WERI-Rb-1 (cell line): Measurements from ENCODE around the gene CUX1.

Experiments used
- DNase-seq: peaks from one replicate; pipeline ENCODE4 v3.0.0-alpha.2; 2020
- H3K27ac ChIP-seq: fragments of 250-450 bp; sonication (Bioruptor Pico); 2 replicates; pipeline ENCODE4 v1.5.1; 2020; ENCODE audit warnings: mild to moderate bottlenecking, moderate library complexity
- H3K27me3 ChIP-seq: fragments of 250-450 bp; sonication (Bioruptor Pico); 2 replicates; pipeline ENCODE4 v1.5.1; 2021; ENCODE audit warnings: mild to moderate bottlenecking, low read depth, moderate library complexity; ENCODE audit not compliant: insufficient read depth, severe bottlenecking
- H3K36me3 ChIP-seq: fragments of 250-450 bp; sonication (Bioruptor Pico); 2 replicates; pipeline ENCODE4 v1.5.1; 2020; ENCODE audit warnings: mild to moderate bottlenecking, moderate library complexity
- H3K4me3 ChIP-seq: 2 replicates; pipeline ENCODE4 v1.5.1; 2011; ENCODE audit warnings: low read depth, mild to moderate bottlenecking, control low read depth, low read length
- H3K9me3 ChIP-seq: fragments of 250-450 bp; sonication (Bioruptor Pico); 2 replicates; pipeline ENCODE4 v1.5.1; 2021; ENCODE audit warnings: mild to moderate bottlenecking, moderate library complexity; ENCODE audit not compliant: severe bottlenecking
- TF ChIP-seq, protein P1 (sequence below): IDR thresholded peaks from 2 replicates; pipeline ENCODE4 v1.5.1; 2011; ENCODE audit warnings: low read depth, mild to moderate bottlenecking, control low read depth, inconsistent platforms, low read length

CUX1 gene

DNA sequence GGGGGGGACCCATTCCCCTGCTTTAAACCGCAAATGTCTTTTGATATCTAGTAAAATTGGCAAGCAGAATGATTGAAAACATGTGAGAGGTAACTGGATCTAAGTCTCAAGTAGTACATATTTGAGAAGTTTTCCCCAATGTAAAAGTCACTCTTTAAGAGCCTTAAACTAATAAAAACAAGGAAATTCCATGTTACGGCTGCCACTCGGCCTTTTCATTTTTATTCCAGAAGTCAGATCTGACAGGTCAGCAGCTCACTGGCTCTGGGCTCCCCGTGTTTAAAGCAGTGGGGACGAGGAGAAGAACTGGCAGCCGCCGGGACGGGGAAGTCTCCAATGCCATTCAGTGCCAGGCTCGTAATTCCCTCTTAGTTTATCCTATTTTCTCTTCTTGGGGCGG, 80.7 kb downstream of the CUX1 start:
- Histone ChIP-seq H3K27ac (no peak overlapping the region), H3K4me3 (no peak overlapping the region), H3K36me3 (no peaks in the 10 kb centered on the region), H3K9me3 (no peaks in the 10 kb centered on the region), H3K27me3 (no peaks in the 10 kb centered on the region)
- DNase-seq = no peak
- TF ChIP-seq, protein P1, sequence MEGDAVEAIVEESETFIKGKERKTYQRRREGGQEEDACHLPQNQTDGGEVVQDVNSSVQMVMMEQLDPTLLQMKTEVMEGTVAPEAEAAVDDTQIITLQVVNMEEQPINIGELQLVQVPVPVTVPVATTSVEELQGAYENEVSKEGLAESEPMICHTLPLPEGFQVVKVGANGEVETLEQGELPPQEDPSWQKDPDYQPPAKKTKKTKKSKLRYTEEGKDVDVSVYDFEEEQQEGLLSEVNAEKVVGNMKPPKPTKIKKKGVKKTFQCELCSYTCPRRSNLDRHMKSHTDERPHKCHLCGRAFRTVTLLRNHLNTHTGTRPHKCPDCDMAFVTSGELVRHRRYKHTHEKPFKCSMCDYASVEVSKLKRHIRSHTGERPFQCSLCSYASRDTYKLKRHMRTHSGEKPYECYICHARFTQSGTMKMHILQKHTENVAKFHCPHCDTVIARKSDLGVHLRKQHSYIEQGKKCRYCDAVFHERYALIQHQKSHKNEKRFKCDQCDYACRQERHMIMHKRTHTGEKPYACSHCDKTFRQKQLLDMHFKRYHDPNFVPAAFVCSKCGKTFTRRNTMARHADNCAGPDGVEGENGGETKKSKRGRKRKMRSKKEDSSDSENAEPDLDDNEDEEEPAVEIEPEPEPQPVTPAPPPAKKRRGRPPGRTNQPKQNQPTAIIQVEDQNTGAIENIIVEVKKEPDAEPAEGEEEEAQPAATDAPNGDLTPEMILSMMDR = no peak

DNA sequence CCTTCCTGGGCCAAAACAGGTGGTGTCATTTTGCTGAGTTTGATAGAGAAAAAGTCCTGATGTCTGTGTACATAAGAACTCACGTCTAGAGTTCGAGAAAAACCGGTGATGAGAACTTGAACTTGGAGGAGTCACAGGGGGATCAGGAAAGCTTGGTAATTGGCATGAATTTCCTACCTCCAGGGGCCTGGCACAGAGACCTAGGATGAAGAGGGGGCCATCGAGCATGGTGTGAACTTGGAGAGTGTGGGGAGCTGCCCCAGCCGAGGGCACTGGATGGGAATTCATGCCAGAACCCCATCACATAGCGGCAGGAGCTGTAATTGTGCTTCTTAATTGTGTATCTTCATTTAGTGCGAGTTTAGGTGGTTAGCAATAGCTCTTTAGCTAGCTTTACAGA, 82.2 kb downstream of the CUX1 start:
- no peak for DNase-seq
- H3K27ac ChIP-seq = no peak overlapping the region
- H3K4me3 ChIP-seq = no peak overlapping the region
- no peaks in the 10 kb centered on the region for H3K36me3 ChIP-seq
- no peaks in the 10 kb centered on the region for H3K9me3 ChIP-seq
- H3K27me3 ChIP-seq = no peaks in the 10 kb centered on the region
- TF ChIP-seq, protein P1 = no peak

DNA sequence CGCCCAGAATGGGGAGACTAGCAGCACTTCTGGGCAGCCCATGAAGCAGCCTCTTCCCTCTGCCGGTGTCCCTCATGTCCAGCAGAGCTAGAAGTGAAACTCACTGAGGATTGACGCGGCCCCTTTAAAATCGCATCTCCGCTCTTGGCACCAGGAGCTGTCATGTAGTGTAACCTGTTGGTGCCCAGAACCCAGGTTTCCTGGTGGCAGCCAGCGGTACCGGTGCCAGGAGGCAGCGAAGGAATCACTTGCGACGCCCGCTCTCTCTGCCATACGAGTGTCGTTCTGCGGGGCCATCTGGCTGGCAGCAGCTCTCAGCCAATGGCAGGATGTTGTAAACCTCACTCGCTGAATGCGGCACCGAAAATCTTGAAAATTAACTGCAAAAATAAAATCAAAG, 82.7 kb downstream of the CUX1 start:
- H3K36me3 ChIP-seq = no peaks in the 10 kb centered on the region
- DNase-seq = no peak
- TF ChIP-seq, protein P1 = no peak
- no peaks in the 10 kb centered on the region for H3K9me3 ChIP-seq
- no peak overlapping the region for H3K27ac ChIP-seq
- H3K4me3 ChIP-seq = no peak overlapping the region
- no peaks in the 10 kb centered on the region for H3K27me3 ChIP-seq

DNA sequence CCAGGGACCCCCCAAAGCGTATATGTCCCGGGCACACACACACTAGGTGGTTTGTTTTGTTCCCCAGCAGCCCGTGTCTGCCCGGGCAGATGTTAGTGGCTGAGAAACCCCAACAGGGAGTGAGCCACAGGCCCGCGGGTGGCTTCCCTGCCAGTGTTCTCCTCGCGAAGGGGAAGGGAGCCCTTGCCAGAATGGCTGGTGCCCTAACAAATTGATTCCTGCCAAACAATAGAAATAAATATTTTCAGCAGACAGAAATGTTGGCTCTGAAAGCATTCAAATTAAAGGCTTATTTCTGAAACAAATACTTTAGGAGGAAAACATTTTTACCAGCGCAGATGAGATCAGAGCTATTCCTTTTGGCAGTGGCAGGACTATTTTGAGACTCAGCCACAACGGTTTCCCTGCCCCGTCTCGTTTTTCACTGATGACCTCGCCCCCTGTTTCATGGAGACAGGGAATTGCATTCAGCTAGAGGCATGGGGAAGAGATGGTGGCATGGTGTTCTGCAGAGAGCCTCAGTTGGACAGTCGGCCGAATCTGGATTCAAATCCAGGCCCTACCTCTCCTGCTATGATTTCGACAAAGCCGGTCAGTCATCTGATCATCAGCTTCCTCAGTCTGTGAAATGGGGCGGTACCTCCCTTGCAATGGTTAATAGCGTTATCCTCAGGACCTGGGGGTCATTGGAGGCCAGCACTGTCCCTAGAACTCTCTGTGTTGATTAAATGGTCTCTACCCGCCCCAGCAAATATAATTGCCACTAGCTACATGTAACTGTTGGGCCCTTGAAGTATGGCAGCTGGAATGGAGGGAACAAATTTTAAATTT, 84.5 kb downstream of the CUX1 start:
- Histone ChIP-seq H3K27me3 (no peaks in the 10 kb centered on the region), H3K27ac (no peak overlapping the region), H3K9me3 (no peaks in the 10 kb centered on the region), H3K4me3 (no peak overlapping the region), H3K36me3 (no peaks in the 10 kb centered on the region)
- TF ChIP-seq, protein P1 = no peak
- no peak for DNase-seq

DNA sequence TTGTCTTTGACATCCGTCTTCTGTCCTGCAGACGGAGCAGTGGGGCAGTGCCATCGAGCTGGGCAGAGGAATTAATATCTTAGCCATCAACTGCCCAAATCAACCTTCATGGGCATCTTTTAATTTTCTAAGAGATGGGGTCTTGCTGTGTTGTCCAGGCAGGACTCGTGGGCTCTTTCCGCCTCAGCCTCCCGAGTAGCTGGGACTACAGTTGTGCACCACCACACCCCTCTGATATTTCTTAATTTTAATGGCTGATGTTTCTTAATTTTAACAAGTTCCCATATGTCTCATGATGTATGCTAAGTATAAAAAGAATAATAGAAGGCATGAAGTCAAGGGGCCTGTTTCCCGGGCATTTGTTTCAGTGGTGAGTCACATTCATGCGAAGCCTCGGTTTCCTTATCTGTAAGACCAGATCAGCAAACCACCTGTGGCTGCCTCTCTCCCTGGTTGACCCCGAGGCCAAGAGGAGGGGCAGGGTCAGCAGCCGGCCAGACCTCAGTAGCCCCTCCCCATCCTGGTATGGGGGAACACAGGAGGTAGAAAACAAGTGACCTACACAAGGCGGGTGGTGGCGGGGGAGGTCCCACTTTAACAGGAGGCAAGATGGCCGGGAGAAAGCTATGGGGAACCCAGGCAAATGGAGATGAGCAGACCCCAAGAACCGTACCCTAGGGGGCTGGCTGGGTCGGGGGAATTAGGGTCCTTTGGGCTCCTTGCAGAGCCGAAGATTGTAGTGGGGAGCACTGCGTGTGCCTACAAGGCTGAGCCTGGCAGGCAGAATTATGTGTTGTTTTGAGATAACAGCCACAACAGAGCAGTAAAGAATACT, 85.5 kb downstream of the CUX1 start:
- no peaks in the 10 kb centered on the region for H3K9me3 ChIP-seq
- H3K36me3 ChIP-seq = no peaks in the 10 kb centered on the region
- H3K27ac ChIP-seq = no peak overlapping the region
- no peak for DNase-seq
- no peaks in the 10 kb centered on the region for H3K27me3 ChIP-seq
- TF ChIP-seq, protein P1 = no peak
- no peak overlapping the region for H3K4me3 ChIP-seq
